ENCODE measurements around the gene SHOC1.
"Not testable (repeated sequence)": the region's sequence is repeated elsewhere in the genome, so short reads cannot be mapped to it uniquely, and the experiment has no call there.

SHOC1 gene

DNA sequence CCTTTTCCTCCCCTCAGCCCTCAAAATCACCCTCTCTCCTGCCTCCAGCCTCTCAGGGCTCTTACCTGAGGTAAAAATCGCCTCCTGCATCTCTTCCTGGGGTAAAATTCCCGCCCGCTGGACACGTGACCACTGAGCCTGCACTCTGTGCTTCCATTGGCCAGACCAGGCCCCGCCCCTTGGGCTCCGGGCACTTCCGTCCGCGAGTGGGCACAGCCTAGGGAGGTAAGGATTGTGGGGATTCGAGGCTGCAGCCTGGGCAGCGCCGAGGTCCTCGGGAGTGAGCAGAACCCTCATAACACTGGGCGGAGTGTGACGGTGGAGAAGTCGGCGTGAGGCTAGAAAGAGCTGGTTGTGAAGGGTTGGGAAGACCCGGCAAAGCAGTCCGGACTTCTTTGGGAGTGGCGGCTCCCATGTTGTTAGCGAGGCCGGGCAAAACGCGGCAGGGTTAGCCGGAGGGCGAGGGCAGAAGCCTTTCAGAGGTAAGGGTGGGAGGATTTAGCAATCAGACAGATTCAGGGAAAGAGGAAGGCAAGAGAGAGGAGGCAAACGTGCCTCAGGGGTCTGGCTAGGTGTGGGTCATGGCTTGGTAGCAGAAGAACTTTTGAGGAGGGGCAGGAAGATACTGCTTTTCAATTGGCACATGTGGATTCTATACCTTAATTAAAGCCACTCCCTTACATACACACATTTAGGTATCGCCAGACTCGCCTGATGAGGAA lies at the start of gene SHOC1:
Gene SHOC1 (minus strand): TSS at position 103 of the 722 bp plus-strand sequence. CDS start 3,519 bp downstream, outside the sequence.
- DNase-seq (ENCODE audit: low read depth in 2 of 2): no peak

DNA sequence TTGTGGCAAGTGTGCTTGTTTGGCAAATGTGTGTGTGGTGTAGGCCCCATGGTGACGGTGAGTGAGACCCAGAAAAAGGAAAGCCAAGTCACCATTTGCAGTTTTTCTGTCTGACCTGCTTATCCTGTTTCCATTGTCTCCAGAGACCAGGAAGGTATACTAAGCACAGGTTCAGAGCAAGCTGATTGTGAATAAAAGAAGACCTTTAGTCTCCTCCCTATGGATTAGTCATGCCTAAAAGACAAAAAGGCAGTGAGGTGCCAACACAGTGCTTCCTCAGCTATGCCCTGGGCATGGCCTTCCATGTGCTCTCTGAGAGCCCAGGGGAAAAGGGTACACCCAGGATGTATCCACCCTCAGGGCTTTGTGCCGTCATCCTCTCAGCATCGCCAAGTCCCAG lies 49.2 kb upstream of the SHOC1 start:
- no peak for DNase-seq (ENCODE audit: low read depth in 2 of 2)

DNA sequence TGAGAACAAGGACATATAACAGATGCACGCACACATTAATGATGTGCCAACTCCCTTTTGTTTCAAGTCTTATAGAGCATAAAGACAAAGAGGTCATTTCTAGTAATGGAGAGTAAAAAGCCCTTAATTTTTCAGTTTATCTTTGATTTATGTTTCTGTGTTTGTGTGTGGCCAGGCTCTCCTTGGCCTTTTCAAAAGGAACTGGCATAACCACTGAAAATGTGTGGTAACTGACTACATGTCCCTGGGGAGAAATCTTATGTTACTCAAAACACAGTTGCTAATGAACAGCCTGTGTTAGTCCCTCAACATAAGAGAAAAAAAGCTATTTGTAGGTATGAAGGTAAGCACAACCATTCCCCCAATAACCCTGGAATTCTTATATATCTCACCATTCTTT lies 47.6 kb upstream of the SHOC1 start:
- DNase-seq (ENCODE audit: low read depth in 2 of 2): no peak

DNA sequence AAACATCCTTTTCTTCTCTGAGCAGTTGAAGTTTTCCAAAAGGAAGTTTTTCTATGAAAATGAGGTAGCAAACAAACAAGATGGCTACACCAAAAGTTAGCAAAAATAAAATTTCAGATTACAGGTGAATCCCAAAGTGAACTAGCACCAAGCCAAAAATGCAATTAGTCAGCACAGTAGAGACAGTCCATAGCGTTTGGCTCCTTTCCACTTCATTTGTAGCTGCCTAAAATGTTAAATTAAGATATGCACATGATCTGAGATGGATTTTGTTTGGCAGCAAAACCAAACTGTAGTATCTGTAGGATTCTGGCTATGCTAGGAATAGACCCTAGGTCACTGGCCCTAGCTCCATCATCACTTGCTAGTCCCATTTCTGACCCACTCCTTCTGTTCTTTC lies 45.7 kb upstream of the SHOC1 start:
- DNase-seq (ENCODE audit: low read depth in 2 of 2): no peak

DNA sequence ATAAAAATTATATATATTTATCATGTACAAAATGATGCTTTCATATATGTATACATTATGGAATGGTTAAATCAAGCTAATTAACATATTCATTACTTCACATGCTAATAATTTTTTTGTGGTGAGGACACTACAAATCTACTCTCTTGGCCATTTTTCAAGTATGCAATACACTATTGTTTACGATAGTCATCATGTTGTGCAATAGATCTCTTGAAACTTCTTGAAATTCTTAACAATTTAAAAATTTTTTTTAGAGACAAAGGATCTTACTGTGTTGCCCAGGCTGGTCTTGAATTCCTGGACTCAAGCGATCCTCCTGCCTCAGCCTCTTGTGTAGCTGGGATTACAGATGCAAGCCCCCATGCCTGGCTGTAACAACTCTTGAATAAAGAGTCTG lies 45.2 kb upstream of the SHOC1 start:
- DNase-seq (ENCODE audit: low read depth in 2 of 2): no peak

DNA sequence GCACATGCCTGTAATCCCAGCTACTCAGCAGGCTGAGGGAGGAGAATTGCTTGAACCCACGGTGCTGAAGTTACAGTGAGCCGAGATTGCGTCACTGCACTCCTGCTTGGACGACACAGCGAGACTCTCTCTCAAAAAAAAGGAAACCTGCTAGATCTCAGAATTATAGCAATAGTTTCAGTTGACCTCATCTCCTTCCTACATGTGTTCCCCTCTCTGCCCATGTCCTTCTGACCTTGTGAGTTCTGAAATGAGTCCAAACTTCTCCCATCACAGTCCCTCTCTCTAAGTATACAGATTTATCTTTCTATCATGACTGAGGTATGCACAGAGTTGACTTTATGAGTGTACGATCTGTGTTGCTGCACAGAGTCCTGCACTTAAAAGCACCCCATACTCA lies 44.6 kb upstream of the SHOC1 start:
- DNase-seq (ENCODE audit: low read depth in 2 of 2): no peak

DNA sequence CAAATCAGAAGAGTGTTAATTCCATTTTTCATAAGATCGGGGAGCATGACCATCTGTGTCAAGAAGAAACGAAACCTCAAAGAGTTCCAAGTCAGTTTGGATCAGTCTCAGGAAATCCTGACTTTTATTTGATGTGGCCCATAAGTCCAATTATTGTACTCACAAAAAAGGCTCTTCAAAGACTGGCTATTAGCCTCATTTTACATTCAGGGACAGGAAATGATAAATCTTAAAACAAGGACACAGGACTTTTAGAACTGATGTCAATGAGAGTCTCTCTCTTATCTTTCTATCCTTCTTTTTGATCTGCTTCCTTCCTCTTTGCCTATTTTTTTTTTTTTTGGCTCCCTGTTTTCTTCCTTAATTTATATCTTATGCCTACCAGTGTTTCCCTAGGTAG lies 43.7 kb upstream of the SHOC1 start:
- no peak for DNase-seq (ENCODE audit: low read depth in 2 of 2)

DNA sequence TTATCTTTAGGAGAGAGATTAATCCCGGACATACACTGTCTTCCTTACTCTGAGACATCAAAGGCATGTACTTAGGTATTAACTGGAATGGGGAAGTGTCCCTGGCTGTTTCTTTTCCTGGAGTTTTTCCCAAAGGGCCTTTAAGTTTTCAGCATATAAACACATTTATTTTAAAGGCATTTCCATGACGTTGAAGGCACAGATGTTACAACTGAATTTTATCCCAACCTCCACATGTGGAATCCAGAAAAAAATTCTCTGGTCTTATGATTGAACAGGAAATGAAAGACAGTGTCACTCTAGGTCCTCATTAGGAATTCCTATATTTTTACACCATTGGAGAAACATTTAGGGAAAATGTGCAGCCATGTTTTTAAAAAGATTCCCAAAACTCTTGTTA lies 41.6 kb upstream of the SHOC1 start:
- no peak for DNase-seq (ENCODE audit: low read depth in 2 of 2)

DNA sequence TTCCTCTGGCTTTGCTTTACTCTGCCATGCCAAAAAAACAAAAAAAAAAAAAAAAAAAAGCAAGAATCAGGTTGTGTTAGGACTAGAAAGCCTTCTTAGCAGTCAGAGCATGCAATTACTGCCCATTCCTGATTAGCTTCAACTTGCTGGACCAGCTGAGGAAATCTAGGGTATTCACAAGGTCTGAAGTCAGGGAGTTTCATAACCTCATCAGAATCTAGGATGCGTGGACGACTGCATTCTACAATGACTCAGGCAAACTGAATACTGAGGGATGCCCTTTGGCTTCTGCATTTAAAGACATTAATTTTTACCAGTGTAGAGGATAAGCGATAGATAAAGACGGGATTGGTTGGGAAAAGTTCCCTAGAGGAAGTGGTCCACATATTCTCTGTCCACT lies 39.2 kb upstream of the SHOC1 start:
- DNase-seq (ENCODE audit: low read depth in 2 of 2): no peak

DNA sequence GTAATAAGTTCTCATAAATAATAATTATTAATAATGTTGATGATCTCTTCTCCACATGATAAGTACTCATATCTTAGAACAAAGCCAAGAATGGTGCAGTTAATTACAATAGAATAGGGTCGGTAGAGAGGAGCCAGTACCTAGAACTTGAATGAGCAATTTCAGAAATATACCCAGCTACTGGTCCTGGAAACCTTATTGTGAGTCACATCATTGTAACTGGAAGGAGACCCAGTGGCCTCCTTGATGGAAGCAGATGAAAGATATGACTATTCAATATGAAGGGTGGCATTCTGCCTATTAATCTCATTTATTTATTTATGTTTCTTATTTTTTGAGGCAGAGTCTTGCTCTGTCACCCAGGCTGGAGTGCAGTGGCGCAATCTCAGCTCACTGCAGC lies 37.7 kb upstream of the SHOC1 start:
- DNase-seq (ENCODE audit: low read depth in 2 of 2): no peak

DNA sequence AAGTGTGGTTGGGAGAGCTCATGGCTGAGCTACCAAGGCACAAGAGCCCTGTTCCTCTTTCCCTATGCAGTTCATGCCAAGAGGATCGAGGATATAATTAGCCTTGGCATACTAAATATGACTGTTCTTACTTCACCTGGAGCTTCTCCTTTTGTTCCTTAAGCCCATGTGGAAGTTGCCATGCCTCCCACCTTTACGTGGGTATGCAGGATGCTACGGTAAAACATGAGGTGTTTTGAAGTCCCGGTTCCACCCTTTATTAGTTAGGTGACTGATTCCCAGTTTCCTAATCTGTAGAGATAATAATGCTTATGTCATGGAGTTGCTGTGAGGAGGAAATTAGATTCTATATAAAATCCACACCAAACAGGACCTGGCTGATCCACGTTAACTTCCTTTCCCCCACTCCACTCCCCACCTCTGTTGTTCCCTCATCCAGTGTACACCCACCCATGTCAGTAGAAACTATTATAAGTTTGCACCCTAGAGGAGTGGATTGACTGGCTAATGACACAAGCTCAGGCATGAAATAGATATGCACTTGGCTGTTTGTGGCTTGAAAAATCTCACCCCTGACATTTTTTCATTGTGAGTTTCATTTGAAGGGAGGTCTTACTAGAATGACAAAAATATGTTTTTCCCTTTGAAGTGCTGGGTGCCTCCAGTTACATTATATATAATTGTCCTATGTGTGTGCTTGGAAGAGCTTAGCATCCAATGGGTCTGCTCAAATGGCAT lies 36.8 kb upstream of the SHOC1 start:
- no peak for DNase-seq (ENCODE audit: low read depth in 2 of 2)

DNA sequence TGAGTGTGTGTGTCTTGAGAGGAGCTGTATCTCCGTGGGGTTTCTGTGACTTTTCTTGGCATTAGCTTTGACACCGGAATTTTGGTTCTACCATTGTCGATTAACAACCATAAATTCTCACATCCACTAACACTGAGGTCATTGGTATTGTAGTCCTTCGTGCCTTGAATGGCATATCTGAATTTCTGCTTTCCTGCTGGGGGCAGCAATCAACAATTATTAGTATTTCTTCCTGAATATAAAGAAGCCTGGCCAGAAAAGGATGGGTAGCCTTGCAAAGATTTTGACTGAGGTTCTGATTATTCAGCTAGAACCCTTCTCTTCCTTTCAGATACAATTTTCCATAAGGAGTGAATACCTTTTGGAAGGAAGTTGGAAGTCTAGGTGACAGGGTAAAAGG lies 33.5 kb upstream of the SHOC1 start:
- DNase-seq (ENCODE audit: low read depth in 2 of 2): no peak

DNA sequence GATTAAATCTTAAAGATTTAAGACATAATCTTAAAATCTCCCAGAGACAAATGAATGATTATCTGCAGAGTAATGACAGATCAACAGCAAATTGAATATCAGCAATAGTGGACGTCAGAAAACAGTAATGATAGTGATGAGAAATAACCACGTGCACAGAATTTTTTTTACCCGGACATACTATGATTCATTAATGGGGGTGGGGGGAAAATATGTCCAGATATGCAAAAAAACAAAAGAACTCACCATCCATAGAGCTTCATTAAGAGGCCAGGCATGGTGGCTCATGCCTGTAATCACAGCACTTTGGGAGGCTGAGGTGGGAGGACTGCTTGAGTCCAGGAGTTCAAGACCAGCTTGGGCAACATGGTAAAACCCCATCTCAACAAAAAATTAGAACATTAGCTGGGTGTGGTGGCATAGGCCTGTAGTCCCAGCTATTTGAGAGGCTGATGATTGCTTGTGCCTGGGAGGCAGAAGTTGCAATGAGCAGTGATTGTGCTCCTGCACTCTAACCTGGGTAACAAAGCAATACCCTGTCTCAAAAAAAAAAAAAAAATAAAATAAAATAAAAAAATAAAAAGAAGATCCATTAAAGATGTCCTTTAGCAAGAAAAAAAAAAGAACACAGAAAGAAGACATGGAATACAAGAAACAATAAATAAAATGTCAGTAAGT lies 30.9 kb upstream of the SHOC1 start:
- DNase-seq (ENCODE audit: low read depth in 2 of 2): no peak

DNA sequence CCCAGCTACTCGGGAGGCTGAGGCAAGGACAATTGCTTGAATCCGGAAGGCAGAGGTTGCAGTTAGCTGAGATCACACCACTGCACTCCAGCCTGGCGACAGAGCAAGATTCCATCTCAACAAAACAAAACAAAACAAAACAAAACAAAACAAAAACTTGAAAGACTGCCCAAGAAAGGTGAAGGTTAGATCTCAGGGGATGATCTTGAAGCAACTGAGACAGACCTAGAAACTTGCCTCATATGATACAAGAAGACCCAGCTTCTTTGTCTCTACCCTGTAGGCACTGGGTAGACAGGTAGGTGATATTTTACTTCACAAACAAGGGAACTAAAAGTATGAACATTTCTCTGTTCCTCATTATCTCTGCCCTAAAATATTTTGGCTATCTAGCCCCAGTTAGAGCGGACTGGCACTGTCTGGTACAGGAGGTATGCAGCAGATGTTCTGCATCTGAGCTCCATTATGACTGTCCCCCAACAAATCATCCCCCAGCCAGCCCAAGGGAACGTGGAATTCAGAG lies 26.3 kb upstream of the SHOC1 start:
- no peak for DNase-seq (ENCODE audit: low read depth in 2 of 2)

DNA sequence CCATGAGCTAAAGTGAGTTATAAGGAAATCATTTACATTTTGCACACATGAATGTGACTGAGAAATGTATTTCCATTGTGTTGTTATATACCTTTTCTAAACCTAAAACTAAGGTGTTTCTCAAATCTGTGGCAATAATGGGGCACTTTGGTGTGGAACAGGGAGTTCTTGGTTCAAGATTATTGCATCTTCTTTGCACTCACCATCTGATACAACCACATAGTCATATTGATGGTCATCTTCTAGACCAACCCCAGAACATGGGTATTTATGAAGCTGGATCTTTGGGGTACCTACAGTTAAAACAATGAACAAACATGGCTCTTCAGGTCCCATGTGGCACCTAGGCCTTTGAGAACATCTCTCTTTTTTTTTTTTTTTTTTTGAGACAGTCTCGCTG lies 24.6 kb upstream of the SHOC1 start:
- DNase-seq (ENCODE audit: low read depth in 2 of 2): no peak

DNA sequence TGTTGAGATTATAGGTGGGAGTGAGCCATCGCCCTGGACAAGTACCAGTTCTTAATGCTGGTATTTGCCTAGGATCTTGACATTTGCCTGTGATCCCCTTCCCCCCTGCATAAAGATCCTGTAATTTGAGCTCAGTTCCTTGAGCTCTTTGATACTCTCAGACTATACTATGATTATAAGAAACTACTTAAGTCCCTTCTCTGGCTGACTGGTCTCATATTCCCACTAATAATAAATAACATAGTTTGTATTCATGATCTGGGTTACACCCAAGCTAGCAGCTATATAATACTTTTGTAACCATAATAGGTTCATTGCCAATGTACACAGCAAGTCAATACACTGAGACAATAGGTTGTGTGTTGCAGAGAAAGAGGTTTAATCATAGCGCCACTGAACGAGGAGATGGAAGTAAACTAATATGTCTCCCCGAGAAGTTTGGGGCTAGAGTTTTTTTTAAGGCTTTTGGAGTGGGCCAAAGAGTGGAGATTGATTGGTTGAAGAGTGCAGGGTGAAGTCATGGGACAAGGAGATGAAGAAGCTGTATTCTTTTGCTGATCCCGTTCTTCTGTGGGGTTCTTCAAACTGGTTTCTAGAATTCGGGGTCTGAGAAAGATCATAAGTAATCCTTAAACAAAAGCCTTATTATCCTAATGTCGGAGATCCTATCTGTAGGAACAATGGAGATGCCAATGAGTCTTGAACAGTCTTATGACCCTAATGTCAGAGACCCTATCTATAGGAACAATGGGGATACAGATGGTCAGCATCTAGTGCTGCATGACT lies 20.7 kb upstream of the SHOC1 start:
- no peak for DNase-seq (ENCODE audit: low read depth in 2 of 2)

DNA sequence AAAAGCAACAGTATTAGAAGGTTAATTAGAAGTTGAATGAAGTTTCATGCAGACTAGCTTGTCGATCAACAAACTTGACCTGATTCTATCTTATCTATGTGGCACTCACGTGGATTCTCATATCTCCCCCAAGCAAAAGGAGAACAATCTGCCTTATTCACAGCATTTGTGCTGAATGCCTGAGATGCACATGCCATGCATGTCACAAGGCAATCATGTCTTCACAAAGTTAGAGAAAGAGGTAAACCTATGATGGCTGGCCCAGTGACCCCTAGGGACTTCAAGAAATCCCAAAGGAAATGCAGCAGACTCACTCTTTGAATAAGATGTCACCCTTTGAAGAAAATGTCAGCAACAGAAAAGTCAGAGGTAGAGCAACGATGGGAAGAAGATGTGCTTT lies 17.6 kb upstream of the SHOC1 start:
- DNase-seq (ENCODE audit: low read depth in 2 of 2): no peak

DNA sequence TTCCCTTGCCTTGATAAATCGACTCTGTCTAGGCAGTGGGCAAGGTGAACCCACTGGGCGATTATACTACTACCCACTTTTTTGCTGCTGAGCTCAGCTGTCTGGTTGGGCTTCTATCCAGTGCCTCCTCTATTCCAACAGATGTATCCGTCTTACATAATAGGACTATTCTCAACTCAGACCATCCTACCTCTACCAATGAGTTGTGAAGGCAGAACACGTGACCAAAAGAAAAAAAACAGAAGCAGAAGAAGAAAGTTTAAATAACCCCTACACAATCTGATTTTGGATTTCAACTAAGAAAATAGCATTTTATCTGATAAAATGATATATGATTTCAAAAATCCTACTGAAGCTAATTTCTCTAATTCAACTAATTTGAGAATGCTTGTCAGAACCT lies 16.2 kb upstream of the SHOC1 start:
- DNase-seq (ENCODE audit: low read depth in 2 of 2): no peak

DNA sequence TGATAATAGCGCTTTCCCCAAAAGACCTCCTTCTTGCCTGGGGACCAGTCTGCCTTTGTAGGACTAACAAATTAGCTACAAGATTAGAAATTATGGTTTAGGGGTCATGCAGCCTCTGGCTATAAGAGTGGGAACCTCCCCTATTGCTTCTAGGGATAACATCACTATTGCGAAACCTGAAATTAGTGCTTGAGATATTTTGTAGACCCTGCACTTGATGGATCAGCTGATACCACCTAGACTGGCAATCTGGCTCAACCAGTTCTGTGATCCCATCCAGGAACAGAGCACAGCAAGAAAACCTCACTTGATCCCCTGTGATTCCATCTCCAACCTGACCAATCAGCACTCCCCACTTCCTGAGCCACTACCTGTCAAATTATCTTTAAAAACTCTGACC lies 15.7 kb upstream of the SHOC1 start:
- not testable (repeated sequence) for DNase-seq (ENCODE audit: low read depth in 2 of 2)

DNA sequence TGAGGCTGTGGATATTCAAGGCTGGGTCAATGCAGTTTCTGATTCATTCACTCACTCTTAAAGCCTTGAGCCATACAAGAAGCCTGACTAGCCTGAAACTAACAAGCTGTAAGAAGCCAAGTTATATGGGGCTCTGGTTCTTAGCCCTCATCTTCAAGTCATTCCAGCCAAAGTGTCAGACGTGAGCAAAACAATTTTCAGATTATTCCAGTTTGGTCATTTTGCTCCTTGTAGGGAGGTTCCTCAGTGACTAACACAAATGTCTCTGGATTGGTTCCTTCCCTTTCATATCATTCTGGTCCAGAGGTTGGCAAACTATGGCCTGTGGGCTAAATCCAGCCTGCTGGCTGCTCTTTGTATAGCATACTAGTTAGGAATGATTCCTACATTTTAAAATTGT lies 12.5 kb upstream of the SHOC1 start:
- no peak for DNase-seq (ENCODE audit: low read depth in 2 of 2)

DNA sequence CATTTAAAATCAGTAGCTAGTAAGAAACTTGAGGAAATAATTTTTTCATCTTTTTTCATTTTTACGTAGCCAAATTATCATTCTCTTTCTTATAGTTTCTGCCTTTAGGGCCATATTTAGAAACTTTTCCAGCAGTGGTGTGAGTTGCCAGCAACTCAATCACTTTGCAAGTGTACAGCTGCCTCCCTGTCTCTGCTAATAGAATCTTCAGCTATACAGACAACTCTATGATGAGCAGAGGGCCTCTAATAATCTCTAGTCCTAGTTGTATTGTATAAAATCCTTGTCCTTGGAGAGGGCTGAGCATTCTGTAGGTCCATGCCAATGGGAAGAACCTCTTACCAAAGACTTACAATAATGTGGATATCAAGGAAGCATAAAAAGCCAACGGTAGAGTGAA lies 11.5 kb upstream of the SHOC1 start:
- no peak for DNase-seq (ENCODE audit: low read depth in 2 of 2)

DNA sequence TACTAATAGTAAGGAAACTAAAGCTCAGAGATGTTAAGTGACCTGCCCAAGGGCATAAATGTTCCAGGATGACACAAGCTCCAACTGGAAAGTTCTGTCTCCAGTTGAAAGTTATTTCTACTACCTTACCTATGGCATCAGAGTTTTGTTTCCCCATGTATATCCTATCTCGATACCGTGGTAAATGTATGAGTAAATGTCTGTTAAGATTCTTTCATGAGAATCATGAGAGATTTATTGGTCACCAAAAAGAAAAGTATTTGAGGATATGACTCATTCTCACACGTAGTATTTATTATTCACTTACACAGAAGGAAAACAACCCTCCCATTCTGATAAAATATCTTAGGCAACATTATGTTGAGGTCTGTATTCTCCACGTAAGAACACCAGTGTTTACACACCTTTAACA lies 11.1 kb upstream of the SHOC1 start:
- DNase-seq (ENCODE audit: low read depth in 2 of 2): no peak

Measured in stimulated activated CD4-positive, alpha-beta T cell treated with anti-CD3 and anti-CD28 coated beads, Interleukin-1b, Interleukin-23, amount 100 ng/mL, for 4 hours (primary cell).